ENCODE results near the gene FERD3L. TPM values are rescaled to one million over a fixed set of nuclear protein-coding genes. Genes with fewer than 3 reads are reported as not detected.

FERD3L gene
- total RNA-seq, 1 donor from 2014 or later = not detected

DNA sequence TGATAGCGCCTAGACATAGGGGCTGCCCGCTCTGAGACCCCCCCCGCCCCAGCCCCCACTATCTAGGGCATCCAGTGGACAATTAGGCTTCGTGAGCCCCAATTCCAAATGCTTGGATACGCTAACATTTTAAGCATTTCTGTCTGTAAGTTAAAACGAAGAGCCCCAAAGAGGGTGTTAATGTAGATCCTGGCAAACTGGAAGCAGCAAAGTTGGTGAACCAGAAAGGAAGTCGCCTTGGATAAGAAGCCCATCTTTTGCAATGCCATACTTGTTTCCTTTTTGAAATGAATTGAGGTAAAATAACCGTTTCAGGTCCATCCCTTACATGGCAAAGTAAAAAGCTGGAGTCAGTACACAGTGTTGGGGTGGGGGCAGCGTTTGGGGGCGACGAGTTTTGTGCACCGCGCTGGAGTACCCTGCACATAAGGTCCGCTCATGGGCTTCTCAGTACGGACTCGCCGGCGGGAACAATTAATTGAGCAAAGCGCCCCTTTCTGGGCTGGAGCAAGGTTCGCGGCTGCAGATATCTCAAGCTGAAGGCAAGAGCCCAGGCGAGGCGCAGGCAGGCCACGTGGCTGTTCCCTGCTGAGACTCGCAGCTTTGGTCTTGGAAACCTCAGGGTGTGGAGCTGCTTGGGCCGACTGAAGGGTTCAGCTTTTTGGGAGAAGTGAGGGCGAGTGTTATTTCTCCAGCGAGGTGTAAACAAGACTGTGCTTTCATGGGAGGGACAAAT, 26.4 kb downstream of the FERD3L start:
- TF ChIP-seq, protein P1, sequence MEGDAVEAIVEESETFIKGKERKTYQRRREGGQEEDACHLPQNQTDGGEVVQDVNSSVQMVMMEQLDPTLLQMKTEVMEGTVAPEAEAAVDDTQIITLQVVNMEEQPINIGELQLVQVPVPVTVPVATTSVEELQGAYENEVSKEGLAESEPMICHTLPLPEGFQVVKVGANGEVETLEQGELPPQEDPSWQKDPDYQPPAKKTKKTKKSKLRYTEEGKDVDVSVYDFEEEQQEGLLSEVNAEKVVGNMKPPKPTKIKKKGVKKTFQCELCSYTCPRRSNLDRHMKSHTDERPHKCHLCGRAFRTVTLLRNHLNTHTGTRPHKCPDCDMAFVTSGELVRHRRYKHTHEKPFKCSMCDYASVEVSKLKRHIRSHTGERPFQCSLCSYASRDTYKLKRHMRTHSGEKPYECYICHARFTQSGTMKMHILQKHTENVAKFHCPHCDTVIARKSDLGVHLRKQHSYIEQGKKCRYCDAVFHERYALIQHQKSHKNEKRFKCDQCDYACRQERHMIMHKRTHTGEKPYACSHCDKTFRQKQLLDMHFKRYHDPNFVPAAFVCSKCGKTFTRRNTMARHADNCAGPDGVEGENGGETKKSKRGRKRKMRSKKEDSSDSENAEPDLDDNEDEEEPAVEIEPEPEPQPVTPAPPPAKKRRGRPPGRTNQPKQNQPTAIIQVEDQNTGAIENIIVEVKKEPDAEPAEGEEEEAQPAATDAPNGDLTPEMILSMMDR (IDR thresholded peaks at IDR 0.05; ENCODE audit: insufficient read depth, low read length, severe bottlenecking) = no peak
- no peak for FAIRE-seq
- no peaks in the 10 kb centered on the region for H3K36me3 ChIP-seq (ENCODE audit: control insufficient read depth, insufficient read depth, low read length)
- H3K4me3 ChIP-seq (ENCODE audit: low read depth, low read length) = no peak overlapping the region
- peaks cover 32% of the 10 kb centered on the region for H3K27me3 ChIP-seq (ENCODE audit: control insufficient read depth, insufficient read depth, low read length)
- no peak for DNase-seq (ENCODE audit: low read depth)

DNA sequence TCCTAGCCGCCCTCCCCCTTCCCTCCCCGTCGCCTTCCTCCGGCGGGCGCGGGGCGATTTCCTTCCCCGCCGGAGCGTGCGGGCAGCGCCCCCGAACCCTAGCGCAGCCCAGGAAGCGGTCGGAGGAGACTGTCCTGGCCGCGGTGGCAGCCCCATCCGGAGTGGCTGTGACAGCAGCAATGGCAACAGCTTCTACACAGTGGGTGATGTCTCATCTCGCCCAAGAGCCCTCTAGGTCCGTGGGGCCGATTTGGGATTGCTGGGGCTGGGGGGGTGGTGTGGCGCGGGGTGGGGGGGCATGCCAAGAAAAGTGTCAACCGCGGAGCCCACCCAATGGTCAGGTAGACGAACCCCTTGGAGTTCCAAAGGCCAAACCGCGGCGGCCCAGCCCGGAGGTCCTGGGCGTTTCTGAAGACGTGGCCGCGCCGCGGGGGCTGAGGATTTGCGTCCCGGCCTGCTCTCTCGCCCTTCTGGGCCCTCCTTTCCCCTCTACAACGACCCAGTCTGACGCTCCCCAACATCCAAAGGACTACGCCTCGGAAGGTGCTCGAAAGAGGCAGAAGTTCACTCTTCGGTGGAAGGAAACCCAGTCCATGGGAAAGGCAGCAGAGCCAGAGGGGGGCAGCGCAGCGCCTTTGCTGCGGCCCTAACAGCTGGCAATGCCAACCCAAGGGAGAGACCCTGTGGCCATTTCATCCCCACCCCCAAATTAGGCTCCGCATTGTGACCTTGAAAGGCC, 27.2 kb downstream of the FERD3L start:
- Histone ChIP-seq H3K27me3 (ENCODE audit: control insufficient read depth, insufficient read depth, low read length) (peaks cover 36% of the 10 kb centered on the region), H3K4me3 (ENCODE audit: low read depth, low read length) (peak overlapping the region; percentile 6), H3K36me3 (ENCODE audit: control insufficient read depth, insufficient read depth, low read length) (no peaks in the 10 kb centered on the region)
- FAIRE-seq (no peak), DNase-seq (ENCODE audit: low read depth) (no peak)
- TF ChIP-seq, protein P1 (IDR thresholded peaks at IDR 0.05; ENCODE audit: insufficient read depth, low read length, severe bottlenecking) = no peak

DNA sequence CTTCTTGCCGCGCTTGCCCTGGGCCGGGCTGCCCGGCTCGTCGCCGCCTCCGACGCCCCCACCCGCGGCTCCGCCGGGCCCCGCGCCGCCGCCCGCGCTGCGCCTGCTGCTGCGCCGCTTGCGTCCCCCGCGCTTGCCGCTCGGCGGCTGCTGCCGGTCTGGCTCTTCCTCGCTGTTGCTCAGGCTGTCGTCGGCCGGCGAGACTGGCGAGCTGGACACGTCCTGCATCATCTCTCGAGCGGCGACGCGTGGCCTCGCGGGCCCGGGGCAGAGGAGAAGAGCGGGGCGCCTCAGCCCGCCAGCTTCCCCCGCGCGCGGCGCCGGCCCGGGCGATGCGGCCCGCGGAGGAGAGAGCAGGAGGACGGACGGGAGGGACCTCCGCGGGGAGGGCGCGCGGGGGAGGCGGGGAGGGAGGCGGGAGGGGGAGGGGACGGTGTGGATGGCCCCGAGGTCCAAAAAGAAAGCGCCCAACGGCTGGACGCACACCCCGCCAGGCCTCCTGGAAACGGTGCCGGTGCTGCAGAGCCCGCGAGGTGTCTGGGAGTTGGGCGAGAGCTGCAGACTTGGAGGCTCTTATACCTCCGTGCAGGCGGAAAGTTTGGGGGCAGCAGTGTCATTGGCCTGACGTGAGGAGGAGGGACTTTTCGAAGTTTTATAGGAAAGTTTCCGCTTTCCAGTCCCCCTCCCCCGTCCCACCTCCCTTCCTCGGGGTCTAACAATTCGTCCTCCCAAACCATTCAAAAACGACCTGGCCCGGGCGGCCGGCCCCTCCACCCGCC, 27.9 kb downstream of the FERD3L start, which contains the start of gene TWIST1:
TSS of gene TWIST1 (minus strand) at position 546 of the 779 bp plus-strand sequence. CDS start at position 231, 315 bp downstream.
- H3K4me3 ChIP-seq (ENCODE audit: low read depth, low read length) = peak within 1 kb of the TSS; percentile 38
- FAIRE-seq (no peak), DNase-seq (ENCODE audit: low read depth) (no peak)
- no peaks in the 10 kb centered on the region for H3K36me3 ChIP-seq (ENCODE audit: control insufficient read depth, insufficient read depth, low read length)
- TF ChIP-seq, protein P1 (IDR thresholded peaks at IDR 0.05; ENCODE audit: insufficient read depth, low read length, severe bottlenecking) = no peak
- H3K27me3 ChIP-seq (ENCODE audit: control insufficient read depth, insufficient read depth, low read length) = peaks cover 43% of the 10 kb centered on the region

DNA sequence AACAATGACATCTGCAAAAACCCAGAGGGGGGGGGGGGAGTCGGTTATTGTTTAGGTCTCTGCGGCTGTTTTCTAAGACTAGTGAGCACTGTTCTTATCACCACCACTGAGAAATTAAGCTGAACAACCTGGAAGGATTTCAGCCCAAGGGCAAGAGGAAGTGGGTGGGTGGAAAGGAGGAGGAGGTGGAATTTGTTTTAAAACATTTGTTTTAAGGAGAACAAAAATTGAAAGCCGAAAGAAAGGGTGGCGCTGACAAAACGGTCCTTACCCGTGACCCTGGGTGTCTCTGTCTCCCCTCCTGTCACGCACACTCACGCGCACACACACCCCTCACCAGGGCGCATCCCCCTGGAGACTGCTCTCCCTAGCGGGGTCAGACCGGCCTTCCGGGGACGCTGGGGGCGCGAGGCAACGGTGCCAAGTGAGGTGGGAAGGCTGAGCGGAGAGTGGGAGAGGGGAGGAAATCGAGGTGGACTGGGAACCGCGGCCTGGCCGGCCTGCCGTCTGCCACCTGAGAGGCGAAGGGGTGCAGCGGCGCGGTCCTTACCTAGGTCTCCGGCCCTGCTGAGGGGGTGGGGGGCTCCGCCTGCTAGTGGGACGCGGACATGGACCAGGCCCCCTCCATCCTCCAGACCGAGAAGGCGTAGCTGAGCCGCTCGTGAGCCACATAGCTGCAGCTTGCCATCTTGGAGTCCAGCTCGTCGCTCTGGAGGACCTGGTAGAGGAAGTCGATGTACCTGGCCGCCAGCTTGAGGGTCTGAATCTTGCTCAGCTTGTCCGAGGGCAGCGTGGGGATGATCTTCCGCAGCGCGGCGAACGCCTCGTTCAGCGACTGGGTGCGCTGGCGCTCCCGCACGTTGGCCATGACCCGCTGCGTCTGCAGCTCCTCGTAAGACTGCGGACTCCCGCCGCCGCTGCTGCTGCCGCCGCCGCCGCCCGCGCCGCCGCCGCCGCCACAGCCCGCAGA, 28.8 kb downstream of the FERD3L start:
- TF ChIP-seq, protein P1 (IDR thresholded peaks at IDR 0.05; ENCODE audit: insufficient read depth, low read length, severe bottlenecking) = no peak
- peaks cover 50% of the 10 kb centered on the region for H3K27me3 ChIP-seq (ENCODE audit: control insufficient read depth, insufficient read depth, low read length)
- FAIRE-seq (no peak), DNase-seq (ENCODE audit: low read depth) (peak; percentile 11)
- H3K36me3 ChIP-seq (ENCODE audit: control insufficient read depth, insufficient read depth, low read length) = no peaks in the 10 kb centered on the region
- H3K4me3 ChIP-seq (ENCODE audit: low read depth, low read length) = peak overlapping the region; percentile 38

DNA sequence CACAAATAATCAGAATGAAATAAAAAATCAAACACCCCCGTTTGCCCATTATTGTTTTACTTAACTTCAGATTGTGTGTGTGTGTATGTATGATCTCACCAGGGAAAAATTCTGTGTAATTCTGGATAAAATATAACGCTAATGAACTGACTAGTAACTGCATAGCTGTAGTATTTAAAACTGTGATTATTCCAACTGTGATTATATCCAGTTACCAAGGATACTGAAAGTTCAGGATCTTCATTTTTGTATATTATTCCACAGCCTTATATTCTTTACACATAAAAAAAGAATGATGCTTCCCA, 30.7 kb downstream of the FERD3L start:
- H3K27me3 ChIP-seq (ENCODE audit: control insufficient read depth, insufficient read depth, low read length) = peaks cover 57% of the 10 kb centered on the region
- TF ChIP-seq, protein P1 (IDR thresholded peaks at IDR 0.05; ENCODE audit: insufficient read depth, low read length, severe bottlenecking) = no peak
- DNase-seq (ENCODE audit: low read depth) = no peak
- no peaks in the 10 kb centered on the region for H3K36me3 ChIP-seq (ENCODE audit: control insufficient read depth, insufficient read depth, low read length)
- FAIRE-seq = no peak
- H3K4me3 ChIP-seq (ENCODE audit: low read depth, low read length) = no peak overlapping the region
